K562 (cell line): ENCODE data around the gene COX4I2. TPM values are rescaled to one million over a fixed set of nuclear protein-coding genes. Genes with fewer than 3 reads are reported as not detected.

Experiments used
- CHD1 ChIP-seq: fragments of 200-600 bp; sonication (generic); IDR thresholded peaks from one replicate; pipeline ENCODE4 v1.6.1; 2012; ENCODE audit warnings: mild to moderate bottlenecking, moderate library complexity, low read length, inconsistent platforms
- KAT7 ChIP-seq: sonication (generic); formaldehyde crosslinking; IDR thresholded peaks from 2 replicates; pipeline ENCODE4 v1.8.0; 2022; ENCODE audit warnings: missing genetic modification reagents, mild to moderate bottlenecking, borderline replicate concordance
- MXD1 ChIP-seq: fragments of 250-450 bp; sonication (Bioruptor Pico); IDR thresholded peaks from 2 replicates; pipeline ENCODE4 v1.8.0; 2021; ENCODE audit warnings: borderline replicate concordance, mild to moderate bottlenecking, moderate library complexity; ENCODE audit not compliant: poor library complexity, severe bottlenecking
- MYC ChIP-seq, 2 experiments: fragments of 250-450 bp in 1 of 2; sonication (Bioruptor Pico) in 1 of 2; IDR thresholded peaks; 2 replicates each; pipeline versions ENCODE4 v1.5.1 to v1.6.1; 2012 to 2021; ENCODE audit warnings: low read depth in 2 of 2, borderline replicate concordance in 1 of 2, improper control_type of control experiment in 1 of 2, low read length in 1 of 2, mild to moderate bottlenecking in 1 of 2, moderate library complexity in 1 of 2
- NFYB ChIP-seq: IDR thresholded peaks from 2 replicates; pipeline ENCODE4 v1.6.1; 2011; ENCODE audit warnings: mild to moderate bottlenecking, moderate library complexity; ENCODE audit not compliant: insufficient read length; ENCODE audit errors: extremely low read depth
- PPARD ChIP-seq: fragments of 250-450 bp; sonication (Bioruptor Pico); IDR thresholded peaks from 2 replicates; pipeline ENCODE4 v1.8.0; 2022; ENCODE audit warnings: inconsistent platforms, mild to moderate bottlenecking, moderate library complexity
- RBBP5 ChIP-seq: fragments of 200-600 bp; sonication (generic); IDR thresholded peaks from 2 replicates; pipeline ENCODE4 v1.6.1; 2012; ENCODE audit warnings: borderline replicate concordance, mild to moderate bottlenecking, low read length, control low read depth, inconsistent platforms; ENCODE audit not compliant: insufficient read depth, poor library complexity, severe bottlenecking
- SRSF3 ChIP-seq: fragments of 200-400 bp; formaldehyde crosslinking; IDR thresholded peaks from 2 replicates; pipeline ENCODE4 v1.6.1; 2016; ENCODE audit warnings: mild to moderate bottlenecking, low read length, moderate library complexity; ENCODE audit not compliant: insufficient read depth
- TBL1XR1 ChIP-seq, 2 experiments: IDR thresholded peaks; 2 replicates each; pipeline ENCODE4 v1.6.1; 2012; ENCODE audit warnings: improper control_type of control experiment in 2 of 2, low read length in 2 of 2, mild to moderate bottlenecking in 1 of 2
- ZNF175 ChIP-seq: fragments of 200-800 bp; sonication (Bioruptor generic); IDR thresholded peaks from 2 replicates; pipeline ENCODE4 v1.6.1; 2016; ENCODE audit warnings: low read depth, mild to moderate bottlenecking, missing genetic modification characterization, missing compliant biosample characterization
- ZNF197 ChIP-seq: fragments of 200-800 bp; sonication (Bioruptor generic); IDR thresholded peaks from 2 replicates; pipeline ENCODE4 v1.6.1; 2016; ENCODE audit warnings: low read depth, missing genetic modification characterization, missing compliant biosample characterization
- ZNF282 ChIP-seq: sonication (generic); formaldehyde crosslinking; IDR thresholded peaks from 2 replicates; pipeline ENCODE4 v1.8.1; 2023; ENCODE audit warnings: missing genetic modification reagents
- ZNF644 ChIP-seq: fragments of 200-800 bp; sonication (Bioruptor generic); IDR thresholded peaks from 2 replicates; pipeline ENCODE4 v1.6.1; 2016; ENCODE audit warnings: low read depth, missing genetic modification characterization, missing compliant biosample characterization
- polyA plus RNA-seq, 8 experiments: library from polyadenylated mRNA; depleted of rRNA in 4 of 8; stranded (reverse) in 5 of 8; unstranded in 3 of 8; fragments of >200 nt; fragmentation: Nextera tagmentation in 2 of 8; fragmentation: Illumina TruSeq in 1 of 8; extraction: Ambion mirVana in 2 of 8; extraction: Trizol in 1 of 8; gene quantifications; 2 replicates each; pipeline versions ENCODE4 v1.2.1 to v1.2.3, GENCODE V29; 2011 to 2014; ENCODE audit warnings: inconsistent platforms in 1 of 8, missing spikeins in 1 of 8
- total RNA-seq, 7 experiments: library from RNA; depleted of rRNA in 6 of 7; stranded (reverse); fragments of >200 nt in 6 of 7; fragmentation: Illumina TruSeq in 2 of 7; extraction: Trizol in 2 of 7; gene quantifications; 2 replicates each; pipeline versions ENCODE4 v1.2.1 to v1.2.3, GENCODE V29; 2011 to 2021; ENCODE audit warnings: low replicate concordance in 1 of 7
- TF ChIP-seq, protein P1 (sequence below): fragments of 450-650 bp; IDR thresholded peaks from 2 replicates; pipeline ENCODE4 v1.6.1; 2016
- TF ChIP-seq, protein P2 (sequence below): sonication (generic); formaldehyde crosslinking; IDR thresholded peaks from 2 replicates; pipeline ENCODE4 v1.8.0; 2022; ENCODE audit warnings: mild to moderate bottlenecking, missing genetic modification reagents, borderline replicate concordance
- TF ChIP-seq, protein P3 (sequence below): fragments of 450-650 bp; IDR thresholded peaks from 2 replicates; pipeline ENCODE4 v1.7.1; 2018; ENCODE audit warnings: mild to moderate bottlenecking, low read depth; ENCODE audit not compliant: partially characterized antibody

Gene COX4I2
- total and polyA plus RNA-seq, 9 of the 15 experiments (the other 6 are each of a cell fraction or from before 2014, with no cell fraction given): not detected

DNA sequence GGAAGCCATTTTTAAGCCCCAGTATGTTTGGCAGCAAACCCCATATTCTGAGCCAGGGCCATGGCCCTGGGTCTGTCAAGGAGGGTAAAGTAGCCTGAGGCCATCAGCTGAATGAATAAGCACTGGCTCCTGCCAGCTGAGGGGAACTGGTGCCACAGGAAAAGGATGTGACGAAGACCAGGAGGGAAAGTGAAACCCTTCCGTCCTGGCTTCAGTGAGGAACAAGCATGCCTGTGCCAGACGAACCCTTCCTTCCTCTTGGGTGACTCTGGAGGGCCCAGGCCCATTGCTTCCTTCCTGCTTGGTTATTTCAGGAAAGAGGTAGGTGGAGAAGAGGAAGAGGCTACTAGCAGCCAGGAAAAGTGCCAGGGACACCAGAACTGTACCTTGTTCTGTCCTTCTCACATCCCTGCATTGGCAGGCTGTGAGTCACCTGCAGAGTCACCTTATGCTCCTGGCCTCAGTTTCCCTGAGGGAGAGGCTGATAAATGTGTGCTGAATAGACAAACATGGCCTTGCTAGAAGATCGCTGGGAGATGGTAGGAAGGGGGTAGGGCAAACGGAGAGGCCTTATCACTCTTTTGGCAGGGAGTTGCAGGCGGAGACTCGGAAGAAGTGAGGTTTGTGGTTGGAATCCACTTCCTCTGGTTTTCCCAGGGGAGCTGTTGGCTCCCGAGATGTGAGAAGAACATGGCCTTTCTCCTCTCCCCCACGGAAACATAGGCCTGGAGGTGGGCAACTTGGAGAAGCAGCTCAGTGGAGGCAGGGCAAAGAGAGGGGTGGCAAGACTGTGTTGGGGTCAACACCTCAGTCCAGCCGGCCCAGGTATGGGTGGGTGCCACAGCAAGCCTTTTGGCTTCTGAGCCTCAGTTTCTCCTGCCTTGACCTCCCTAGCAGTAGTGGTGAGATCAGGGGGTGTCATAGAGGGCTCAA lies 37.4 kb downstream of the COX4I2 start (continued):
- TF ChIP-seq NFYB (no peak), CHD1 (peak; percentile 95), MXD1 (CRISPR knock-in tag) (peak; percentile 2), ZNF282 (CRISPR knock-in tag) (no peak), ZNF644 (peak; percentile 33; the same call in 1 of the 2 replicates), ZNF197 (CRISPR knock-in tag) (peak; percentile 89), TBL1XR1 (IDR thresholded peaks at IDR 0.05; ENCODE audit: low read length in 2 of 2) (peak; percentile 77 to 80), RBBP5 (peak; percentile 75), SRSF3 (no peak), MYC (IDR thresholded peaks at IDR 0.05; ENCODE audit: low read depth, low read length) (peak; percentile 25; the same call in 1 of the 2 replicates), MYC (CRISPR knock-in tag; IDR thresholded peaks at IDR 0.05; ENCODE audit: borderline replicate concordance, low read depth) (peak; percentile 75; the same call in 1 of the 2 replicates), ZNF175 (CRISPR knock-in tag) (no peak; the same call in none of the 2 replicates), KAT7 (CRISPR knock-in tag) (0 out of 2 replicates have a peak, but pooled peaks have one; percentile 79), PPARD (CRISPR knock-in tag) (no peak)
- TF ChIP-seq, protein P1, sequence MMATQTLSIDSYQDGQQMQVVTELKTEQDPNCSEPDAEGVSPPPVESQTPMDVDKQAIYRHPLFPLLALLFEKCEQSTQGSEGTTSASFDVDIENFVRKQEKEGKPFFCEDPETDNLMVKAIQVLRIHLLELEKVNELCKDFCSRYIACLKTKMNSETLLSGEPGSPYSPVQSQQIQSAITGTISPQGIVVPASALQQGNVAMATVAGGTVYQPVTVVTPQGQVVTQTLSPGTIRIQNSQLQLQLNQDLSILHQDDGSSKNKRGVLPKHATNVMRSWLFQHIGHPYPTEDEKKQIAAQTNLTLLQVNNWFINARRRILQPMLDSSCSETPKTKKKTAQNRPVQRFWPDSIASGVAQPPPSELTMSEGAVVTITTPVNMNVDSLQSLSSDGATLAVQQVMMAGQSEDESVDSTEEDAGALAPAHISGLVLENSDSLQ: no peak
- TF ChIP-seq, protein P2, sequence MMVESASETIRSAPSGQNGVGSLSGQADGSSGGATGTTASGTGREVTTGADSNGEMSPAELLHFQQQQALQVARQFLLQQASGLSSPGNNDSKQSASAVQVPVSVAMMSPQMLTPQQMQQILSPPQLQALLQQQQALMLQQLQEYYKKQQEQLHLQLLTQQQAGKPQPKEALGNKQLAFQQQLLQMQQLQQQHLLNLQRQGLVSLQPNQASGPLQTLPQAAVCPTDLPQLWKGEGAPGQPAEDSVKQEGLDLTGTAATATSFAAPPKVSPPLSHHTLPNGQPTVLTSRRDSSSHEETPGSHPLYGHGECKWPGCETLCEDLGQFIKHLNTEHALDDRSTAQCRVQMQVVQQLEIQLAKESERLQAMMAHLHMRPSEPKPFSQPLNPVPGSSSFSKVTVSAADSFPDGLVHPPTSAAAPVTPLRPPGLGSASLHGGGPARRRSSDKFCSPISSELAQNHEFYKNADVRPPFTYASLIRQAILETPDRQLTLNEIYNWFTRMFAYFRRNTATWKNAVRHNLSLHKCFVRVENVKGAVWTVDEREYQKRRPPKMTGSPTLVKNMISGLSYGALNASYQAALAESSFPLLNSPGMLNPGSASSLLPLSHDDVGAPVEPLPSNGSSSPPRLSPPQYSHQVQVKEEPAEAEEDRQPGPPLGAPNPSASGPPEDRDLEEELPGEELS (CRISPR knock-in tag): no peak
- TF ChIP-seq, protein P3, sequence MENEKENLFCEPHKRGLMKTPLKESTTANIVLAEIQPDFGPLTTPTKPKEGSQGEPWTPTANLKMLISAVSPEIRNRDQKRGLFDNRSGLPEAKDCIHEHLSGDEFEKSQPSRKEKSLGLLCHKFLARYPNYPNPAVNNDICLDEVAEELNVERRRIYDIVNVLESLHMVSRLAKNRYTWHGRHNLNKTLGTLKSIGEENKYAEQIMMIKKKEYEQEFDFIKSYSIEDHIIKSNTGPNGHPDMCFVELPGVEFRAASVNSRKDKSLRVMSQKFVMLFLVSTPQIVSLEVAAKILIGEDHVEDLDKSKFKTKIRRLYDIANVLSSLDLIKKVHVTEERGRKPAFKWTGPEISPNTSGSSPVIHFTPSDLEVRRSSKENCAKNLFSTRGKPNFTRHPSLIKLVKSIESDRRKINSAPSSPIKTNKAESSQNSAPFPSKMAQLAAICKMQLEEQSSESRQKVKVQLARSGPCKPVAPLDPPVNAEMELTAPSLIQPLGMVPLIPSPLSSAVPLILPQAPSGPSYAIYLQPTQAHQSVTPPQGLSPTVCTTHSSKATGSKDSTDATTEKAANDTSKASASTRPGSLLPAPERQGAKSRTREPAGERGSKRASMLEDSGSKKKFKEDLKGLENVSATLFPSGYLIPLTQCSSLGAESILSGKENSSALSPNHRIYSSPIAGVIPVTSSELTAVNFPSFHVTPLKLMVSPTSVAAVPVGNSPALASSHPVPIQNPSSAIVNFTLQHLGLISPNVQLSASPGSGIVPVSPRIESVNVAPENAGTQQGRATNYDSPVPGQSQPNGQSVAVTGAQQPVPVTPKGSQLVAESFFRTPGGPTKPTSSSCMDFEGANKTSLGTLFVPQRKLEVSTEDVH: no peak
